AG08395 (cell line): ENCODE measurements around the gene GYS1.
"Not testable (repeated sequence)": the region's sequence is repeated elsewhere in the genome, so short reads cannot be mapped to it uniquely, and the experiment has no call there.

ENCODE experiments used
- DNase-seq: peaks from one replicate; pipeline ENCODE4 v3.0.0; 2012; ENCODE audit warnings: mixed read lengths, low spot score

Gene GYS1

DNA sequence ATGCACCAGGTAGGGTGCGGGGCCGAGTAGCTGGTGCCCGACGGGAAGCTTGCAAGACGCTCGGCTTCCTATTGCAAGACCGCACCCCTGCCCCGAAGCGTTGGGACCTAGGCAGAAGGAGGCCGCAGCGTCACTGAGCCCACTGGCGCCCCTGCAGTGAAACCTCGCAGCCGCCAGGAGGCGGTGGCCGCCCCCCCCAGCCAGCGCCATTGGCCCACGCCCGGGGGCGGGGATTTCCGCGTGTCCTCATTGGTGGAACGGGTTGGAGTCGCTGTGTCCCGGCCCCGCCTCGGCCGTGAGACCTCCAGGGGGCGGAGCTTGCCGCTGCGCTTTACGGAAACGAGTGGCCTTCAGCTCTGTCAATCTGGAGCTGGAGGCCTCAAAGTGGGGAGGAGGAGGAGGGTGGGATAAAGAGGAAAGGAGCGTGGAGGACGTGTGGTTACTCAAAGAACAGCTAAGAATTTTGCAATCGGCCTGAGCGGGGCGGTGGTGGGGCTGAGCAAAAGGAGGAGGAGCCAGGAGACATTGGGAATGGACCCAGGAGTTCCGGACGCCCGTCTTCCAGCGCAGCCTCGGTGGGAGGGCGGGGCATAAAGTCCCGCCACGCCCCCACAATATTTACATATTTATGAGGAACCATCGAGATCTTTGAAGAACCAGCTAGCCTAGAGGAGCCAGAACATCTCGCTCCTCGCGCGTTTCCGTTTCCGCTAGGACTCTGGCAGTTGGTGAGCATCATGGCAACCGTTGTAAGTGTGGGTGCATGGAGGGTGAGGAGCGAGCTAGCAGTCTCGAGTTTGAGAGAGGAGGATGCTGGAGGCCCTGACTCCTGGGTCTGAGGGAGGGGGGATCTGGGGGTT is at the start of gene GYS1, which contains the start of gene RUVBL2:
Gene GYS1 (minus strand): TSS at position 135 of the 860 bp plus-strand sequence. CDS start 197 bp downstream, outside the sequence.
Gene RUVBL2 (plus strand): TSS at position 713 of the 860 bp plus-strand sequence. CDS start 25 bp downstream, at position 738.
- DNase-seq, result peak; percentile 99

GRCh38 chr19:49042666-49043065 is 49.6 kb upstream of the GYS1 start:
- DNase-seq, result not testable (repeated sequence)

DNA sequence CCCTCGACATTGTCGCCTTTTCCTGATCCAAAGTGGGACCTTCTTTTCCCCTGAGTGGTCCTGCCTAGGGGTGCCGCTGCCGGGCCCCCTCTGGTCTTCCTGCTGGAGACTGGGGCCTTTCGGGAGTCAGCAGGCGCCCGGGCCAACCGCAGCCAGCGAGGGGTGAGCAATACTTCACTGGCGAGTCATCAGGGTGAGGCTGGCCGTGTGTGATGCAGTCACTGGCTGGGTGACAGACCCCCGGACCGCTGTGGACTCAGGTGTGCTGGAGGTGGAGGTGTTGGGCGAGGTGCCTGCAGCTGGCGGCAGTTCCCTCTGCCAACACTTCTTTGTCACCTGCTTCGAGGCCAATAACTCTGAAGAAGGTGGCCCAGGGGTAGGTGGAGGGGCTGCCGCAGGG is 49.1 kb upstream of the GYS1 start:
- DNase-seq, result no peak

- not testable (repeated sequence) for DNase-seq
Observed at GRCh38 chr19:49039736-49040135, 46.6 kb upstream of the GYS1 start.

- not testable (repeated sequence) for DNase-seq
Observed at GRCh38 chr19:49038557-49039276, 45.6 kb upstream of the GYS1 start.

GRCh38 chr19:49038111-49038510 is 45.0 kb upstream of the GYS1 start:
- not testable (repeated sequence) for DNase-seq

GRCh38 chr19:49036815-49037214 is 43.7 kb upstream of the GYS1 start, which contains the start of gene CGB1:
Gene CGB1 (minus strand): TSS chr19:49036895. CDS start chr19:49036711, 184 bp downstream.
- DNase-seq, result not testable (repeated sequence)

DNA sequence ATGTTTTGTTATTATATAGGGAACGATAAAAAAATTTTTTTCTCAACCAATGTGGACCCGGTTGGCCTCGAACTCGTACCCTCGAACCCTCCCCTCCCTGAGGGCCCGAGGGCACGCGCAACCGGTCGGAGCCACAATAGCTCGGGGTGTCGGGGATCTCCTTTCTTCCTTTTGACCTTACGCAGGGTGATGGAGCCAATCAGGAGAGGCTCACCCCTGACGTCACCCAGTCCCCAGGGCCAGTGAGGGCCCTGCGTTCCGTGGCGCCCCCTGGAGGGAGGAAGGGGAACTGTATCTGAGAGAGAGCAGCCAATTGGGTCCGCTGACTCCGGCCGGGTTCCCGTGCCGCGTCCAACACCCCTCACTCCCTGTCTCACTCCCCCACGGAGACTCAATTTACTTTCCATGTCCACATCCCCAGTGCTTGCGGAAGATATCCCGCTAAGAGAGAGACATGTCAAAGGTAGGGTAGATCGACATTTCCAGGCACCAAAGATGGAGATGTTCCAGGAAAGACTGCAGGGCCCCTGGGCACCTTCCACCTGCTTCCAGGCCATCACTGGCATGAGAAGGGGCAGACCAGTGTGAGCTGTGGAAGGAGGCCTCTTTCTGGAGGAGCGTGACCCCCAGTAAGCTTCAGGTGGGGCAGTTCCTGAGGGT is 38.7 kb upstream of the GYS1 start, which contains the start of gene CGB2:
Gene CGB2 (plus strand): TSS at position 249 of the 660 bp plus-strand sequence. CDS start 206 bp downstream, at position 455.
- not testable (repeated sequence) for DNase-seq

DNA sequence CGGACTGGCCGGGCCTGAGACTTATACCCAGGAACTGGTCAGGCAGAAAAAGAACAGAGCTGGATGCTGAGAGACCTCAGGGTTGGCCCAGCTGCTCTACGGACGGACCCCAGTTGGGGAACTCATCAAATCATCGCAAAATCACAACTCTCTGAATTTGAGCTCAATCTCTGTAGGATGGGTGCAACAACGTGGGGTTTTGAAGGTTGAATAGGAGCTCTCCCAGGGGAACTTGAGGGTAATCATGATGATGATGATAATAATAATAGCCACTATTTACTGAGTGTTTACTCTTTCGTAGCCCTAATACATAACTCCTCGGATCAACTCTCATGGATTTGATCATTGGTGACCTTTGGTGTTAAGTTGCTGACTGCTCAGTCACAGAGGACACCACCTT is 37.2 kb upstream of the GYS1 start:
- not testable (repeated sequence) for DNase-seq

- not testable (repeated sequence) for DNase-seq
Observed at GRCh38 chr19:49029749-49030148, 36.6 kb upstream of the GYS1 start.

GRCh38 chr19:49028686-49029085 is 35.6 kb upstream of the GYS1 start:
- DNase-seq, result not testable (repeated sequence)

DNA sequence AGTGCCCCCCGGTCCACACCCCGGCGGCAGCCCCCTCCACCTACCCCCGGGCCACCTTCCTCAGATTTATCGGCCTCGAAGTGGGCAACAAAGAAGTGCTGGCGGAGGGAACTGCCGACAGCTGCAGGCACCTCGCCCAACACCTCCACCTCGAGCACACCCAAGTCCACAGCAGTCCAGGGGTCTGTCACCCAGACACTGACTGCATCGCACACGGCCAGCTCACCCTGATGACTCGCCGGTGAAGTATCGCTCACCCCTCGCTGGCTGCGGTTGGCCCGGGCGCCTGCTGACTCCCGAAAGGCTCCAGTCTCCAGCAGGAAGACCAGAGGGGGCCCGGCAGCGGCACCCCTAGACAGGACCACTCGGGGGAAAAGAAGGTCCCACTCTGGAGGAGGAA is 32.5 kb upstream of the GYS1 start:
- not testable (repeated sequence) for DNase-seq

DNA sequence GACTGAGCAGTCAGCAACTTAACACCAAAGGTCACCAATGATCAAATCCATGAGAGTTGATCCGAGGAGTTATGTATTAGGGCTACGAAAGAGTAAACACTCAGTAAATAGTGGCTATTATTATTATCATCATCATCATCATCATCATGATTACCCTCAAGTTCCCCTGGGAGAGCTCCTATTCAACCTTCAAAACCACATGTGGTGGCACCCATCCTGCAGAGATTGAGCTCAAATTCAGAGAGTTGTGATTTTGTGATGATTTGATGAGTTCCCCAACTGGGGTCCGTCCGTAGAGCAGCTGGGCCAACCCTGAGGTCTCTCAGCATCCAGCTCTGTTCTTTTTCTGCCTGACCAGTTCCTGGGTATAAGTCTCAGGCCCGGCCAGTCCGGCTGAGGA is 32.0 kb upstream of the GYS1 start:
- not testable (repeated sequence) for DNase-seq

DNA sequence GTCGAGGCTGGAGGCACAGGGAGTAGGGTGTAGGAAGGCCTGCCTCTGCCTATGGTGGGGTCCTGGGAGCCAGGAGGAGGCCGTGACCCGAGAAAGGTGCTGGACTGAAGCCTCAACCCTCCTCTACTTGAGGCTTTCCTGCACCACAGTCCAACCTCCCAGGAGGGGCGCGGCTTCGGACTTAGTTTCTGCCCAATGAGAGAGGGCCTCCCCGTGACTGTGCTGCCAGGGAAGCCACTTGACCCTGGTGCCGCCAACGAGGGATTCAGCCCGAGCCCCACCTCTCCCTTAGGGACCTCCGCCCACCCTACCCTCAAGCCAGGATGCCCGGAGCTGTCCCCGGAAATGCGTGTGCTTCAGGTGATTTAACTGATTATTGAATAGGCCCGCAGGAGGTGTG is 31.1 kb upstream of the GYS1 start, which contains the start of gene CGB3:
Gene CGB3 (minus strand): TSS at position 101 of the 400 bp plus-strand sequence. CDS start 362 bp downstream, outside the sequence.
- not testable (repeated sequence) for DNase-seq

DNA sequence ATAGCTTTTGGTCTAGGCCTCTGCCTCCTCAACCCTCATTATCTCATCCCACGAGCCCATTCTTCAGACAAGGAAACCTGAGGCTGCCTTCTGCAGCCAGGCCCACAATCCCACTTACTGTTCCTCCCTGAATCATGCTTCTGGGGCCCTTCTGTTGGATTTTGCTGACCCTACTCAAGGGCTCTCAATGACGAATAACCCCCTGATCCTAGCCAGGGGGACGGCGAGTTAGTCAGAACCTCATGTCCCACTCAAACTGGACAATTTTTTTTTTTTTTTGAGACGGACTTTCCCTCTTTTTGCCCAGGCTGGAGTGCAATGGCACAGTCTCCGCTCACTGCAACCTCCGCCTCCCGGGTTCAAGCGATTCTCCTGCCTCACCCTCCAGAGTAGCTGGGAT is 29.0 kb upstream of the GYS1 start:
- no peak for DNase-seq

- DNase-seq, result no peak
Observed at GRCh38 chr19:49020931-49021895, 28.1 kb upstream of the GYS1 start.

- DNase-seq, result no peak
Observed at GRCh38 chr19:49020342-49020741, 27.2 kb upstream of the GYS1 start.

DNA sequence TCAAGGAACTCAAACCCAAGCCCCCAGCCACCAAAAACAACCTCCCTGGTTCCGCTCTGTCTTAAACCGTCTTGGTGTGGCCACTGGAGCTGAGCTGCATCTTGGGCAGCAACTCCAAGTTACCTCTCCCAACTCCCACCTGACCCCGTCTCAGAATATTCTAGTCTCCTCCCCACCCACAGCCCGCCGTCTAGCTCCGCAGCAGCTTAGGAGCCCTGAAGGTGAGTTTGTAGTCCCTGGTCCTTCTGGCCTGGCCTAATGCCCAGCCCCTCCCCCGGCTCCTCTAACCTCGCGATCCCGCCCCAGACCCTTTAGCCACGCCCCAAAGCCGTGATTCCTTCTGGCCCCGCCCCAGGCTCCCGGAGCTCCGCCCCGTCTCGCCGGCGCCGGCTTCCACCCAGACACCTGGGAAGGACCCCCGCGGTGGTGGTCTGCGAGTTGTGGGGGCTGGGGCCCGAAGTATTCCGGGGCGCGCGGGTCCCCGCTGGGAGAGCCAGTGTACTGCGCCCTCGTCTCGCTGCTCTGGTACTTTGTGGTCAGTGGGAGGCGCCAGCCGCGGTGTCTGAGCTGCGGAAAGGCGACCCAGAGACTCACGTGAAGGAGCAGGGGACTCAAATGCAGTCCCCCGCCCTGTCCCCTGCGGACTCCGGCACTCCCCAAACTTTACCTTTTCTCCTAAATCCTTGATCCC is 26.3 kb upstream of the GYS1 start:
- peak; percentile 54 for DNase-seq

GRCh38 chr19:49018388-49019241 is 25.5 kb upstream of the GYS1 start:
- DNase-seq, result not testable (repeated sequence)
